HG03439 (cell line): ENCODE data around the gene SPATA31D3.
"Not testable (repeated sequence)": the region's sequence is repeated elsewhere in the genome, so short reads cannot be mapped to it uniquely, and the experiment has no call there.

Experiments
- ATAC-seq: cut with Tn5 transposase; IDR thresholded peaks from one replicate; pipeline ENCODE4 v1.9.1; 2021; ENCODE audit warnings: mild to moderate bottlenecking, moderate library complexity; ENCODE audit not compliant: unreplicated experiment

The SPATA31D3 gene

DNA sequence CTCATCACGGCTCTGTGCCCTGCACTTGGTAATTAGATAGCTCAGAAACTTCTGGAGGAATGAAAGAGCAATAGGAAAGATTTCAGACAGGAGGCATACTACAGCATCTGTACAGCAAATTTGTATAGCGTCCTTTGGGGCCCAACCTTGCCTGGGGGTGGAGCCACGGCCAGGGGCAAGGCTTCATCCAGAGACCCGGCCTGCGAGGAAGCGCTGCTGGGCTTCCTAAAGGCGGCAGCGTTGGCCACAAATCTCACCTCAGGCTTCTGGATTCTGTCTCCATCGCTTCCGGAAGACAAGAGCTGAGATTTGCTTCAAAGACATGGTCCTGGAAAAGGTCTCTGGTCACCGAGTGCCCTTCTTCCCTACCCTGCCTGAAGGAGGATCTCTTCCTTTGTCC, 33.1 kb downstream of the SPATA31D3 start:
- no peak for ATAC-seq

DNA sequence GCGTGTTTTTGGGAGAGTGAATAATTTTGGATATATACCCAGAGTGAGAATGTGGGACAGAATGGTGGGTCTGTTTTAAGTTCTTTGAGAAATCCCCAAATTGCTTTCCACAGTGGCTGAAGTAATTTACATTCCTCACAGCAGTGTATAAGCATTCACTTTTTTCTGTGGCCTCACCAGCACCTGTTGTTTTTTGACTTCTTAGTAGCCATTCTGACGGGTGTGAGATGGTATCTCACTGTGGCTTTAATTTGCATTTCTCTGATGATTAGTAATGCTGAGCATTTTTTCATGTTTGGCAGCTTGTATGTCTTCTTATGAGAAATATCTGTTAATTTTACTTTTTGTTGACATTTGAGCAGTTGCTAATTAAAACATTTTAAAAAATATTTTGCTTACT, 35.9 kb downstream of the SPATA31D3 start:
- ATAC-seq, result peak; percentile 76

DNA sequence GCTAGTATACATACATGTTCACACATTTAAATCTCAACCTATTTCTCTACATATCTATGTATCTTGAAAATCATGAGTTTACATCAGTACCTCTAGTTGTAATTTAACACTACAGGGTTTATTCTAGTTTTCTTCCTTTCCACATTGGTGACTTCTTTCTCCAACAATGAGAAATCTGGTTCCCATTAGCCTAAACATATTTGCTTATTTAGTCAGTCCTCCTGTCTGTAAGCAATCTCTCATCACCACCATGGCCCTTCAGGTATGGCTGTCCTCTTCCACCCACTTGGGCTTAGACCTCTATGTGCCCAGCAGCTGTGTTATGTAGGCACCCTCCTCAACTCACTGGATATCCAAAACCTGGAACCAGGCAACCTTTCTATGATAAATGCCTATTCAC, 37.3 kb downstream of the SPATA31D3 start:
- ATAC-seq, result no peak

DNA sequence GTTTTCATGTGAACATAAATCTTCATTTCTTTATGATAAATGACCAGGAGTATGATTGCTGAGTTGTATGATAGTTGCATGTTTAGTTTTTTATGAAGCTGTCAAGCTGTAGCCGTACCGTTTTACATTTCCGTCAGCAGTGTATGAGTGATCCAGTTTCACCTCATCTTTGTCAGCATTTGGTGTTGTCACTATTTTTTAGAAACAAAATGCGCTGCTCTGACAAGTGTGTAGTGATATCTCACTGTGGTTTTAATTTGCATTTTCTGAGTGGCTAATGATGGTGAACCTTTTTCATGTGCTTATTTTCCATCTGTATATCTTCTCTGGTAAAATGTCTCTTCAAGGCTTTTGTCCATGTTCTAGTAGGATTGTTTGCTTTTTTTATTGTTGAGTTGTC, 38.6 kb downstream of the SPATA31D3 start:
- no peak for ATAC-seq

DNA sequence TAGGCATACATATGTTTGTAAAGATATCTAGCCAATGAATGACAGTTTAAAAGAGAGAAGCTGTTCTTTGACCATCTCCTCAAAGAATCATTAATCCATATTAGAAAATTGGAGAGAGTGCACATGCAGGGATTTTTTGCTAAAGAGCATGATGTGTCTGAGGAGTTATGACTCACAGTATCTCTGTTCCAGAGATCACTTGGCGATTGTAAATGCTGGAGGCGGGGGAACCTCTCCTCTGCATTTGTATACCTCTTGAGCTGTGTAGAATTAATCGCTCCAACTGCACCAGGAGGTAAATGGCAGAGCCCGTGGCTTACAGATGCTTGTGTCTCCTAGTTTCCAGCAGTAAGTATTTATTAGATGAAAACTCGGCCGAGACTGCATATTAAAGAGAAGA, 41.6 kb downstream of the SPATA31D3 start:
- ATAC-seq, result no peak

DNA sequence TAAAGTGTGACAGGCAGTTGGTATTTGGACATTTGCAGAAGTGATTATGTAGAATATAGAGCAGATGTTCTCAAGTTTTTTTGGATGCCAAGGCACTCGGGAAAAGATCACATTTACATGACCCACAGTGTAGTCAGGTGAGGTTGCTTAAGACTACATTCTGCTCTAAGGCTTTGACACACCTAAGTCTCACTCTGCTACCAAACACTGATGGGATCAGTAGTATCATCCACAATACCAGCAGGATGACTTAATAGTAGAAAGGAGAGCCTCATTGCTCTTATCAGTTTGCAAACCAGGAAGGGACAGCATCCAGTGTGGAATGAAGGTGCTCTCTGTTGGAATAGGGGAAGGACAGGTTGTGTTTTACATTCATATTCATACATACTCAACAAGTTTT, 42.8 kb downstream of the SPATA31D3 start:
- no peak for ATAC-seq

DNA sequence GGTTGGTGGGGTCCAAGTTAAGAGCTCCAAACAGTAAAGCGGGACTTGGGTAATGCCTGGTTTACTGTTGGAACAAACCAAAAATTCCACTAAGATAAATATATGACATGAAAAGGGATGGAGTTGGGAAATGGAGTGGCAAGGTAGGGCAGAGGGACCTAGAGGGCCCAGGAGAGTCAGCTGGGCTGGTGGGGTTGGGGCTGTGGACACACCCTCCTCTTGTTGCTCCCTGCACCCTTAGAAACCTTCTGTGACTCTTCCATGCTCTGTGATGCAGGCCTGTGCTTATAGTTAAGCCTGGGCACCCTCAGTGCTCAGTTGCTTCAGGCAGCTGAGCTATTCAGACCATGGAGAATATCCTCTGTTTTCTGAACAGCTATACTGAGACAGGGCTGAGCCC, 45.2 kb downstream of the SPATA31D3 start, which contains the start of gene SPATA31D1:
SPATA31D1 (plus strand) TSS at position 301 of the 400 bp plus-strand sequence; CDS start at position 348, 47 bp downstream.
- ATAC-seq, result not testable (repeated sequence)

DNA sequence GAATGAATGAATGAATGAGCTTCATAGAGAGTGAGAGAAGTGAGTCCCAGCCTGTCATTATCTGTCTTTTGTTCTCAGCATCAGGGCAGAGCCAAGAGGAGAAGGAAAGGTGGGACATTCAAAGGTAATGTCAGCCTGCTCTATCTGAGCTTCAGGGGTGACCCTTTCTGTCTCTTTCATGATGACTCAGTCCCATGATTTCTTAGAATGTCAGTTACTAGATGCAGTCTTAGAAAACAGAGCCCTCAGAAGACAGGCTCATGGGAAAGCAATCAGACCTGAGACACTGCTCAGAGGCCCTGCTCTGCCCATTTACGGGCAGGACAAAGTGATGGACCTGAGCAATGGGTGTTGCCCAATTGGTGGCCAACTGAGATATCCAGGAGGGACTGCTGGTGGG, 46.4 kb downstream of the SPATA31D3 start:
- no peak for ATAC-seq

DNA sequence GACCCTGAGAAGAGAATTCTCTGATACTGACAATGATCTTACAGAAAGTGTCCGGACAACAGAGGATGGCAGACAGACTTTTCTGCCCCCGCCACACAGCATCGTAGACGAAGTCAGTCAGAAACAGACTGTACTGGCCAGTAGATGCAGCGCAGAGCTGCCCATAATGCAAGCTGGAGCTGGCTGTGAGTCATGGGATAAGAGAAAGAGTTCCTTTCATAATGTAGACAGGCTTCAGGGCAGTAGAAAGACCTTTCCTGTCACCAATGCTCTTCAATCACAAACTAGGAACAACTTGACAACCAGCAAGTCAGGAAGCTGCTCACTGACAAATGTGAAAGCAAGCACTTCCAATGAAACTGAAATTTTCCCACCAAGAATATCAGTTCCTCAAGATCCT, 50.4 kb downstream of the SPATA31D3 start:
- ATAC-seq, result no peak
